Thoracic aorta (tissue), 2 donors: ENCODE measurements around the gene NSD1. TPM values are rescaled to one million over a fixed set of nuclear protein-coding genes. Genes with fewer than 3 reads are reported as not detected.

ENCODE experiments used
- ATAC-seq: fragments of 150-250 bp; one replicate; pipeline ENCODE4 v1.8.0; 2017; ENCODE audit warnings: low read depth; ENCODE audit not compliant: insufficient number of reproducible peaks, low FRiP score
- DNase-seq: peaks from one replicate; pipeline ENCODE4 v3.0.0-alpha.2; 2020; ENCODE audit warnings: low spot score
- H3K27ac ChIP-seq, 2 donors: fragments of 200-600 bp; sonication (generic); 1 replicate in 1 of 2; 2 replicates in 1 of 2; pipeline ENCODE4 v1.5.1; 2016; ENCODE audit warnings: mild to moderate bottlenecking in 2 of 2, moderate library complexity in 2 of 2
- H3K27me3 ChIP-seq: fragments of 200-600 bp; sonication (generic); replicated peaks from 2 replicates; pipeline ENCODE4 v1.6.0; 2016; ENCODE audit warnings: mild to moderate bottlenecking; ENCODE audit not compliant: insufficient read depth
- H3K36me3 ChIP-seq: fragments of 200-600 bp; sonication (generic); one replicate; pipeline ENCODE4 v1.5.1; 2016
- H3K4me1 ChIP-seq, 2 donors: fragments of 200-600 bp; sonication (generic); 1 replicate in 1 of 2; 2 replicates in 1 of 2; pipeline versions ENCODE4 v1.5.1 to v1.6.0; 2016; ENCODE audit warnings: low read depth in 2 of 2, mild to moderate bottlenecking in 1 of 2; ENCODE audit not compliant: control insufficient read depth in 1 of 2
- H3K4me3 ChIP-seq: fragments of 200-600 bp; sonication (generic); 2 replicates; pipeline ENCODE4 v1.5.1; 2016; ENCODE audit warnings: mild to moderate bottlenecking
- H3K9me3 ChIP-seq: fragments of 200-600 bp; sonication (generic); 2 replicates; pipeline ENCODE4 v1.5.1; 2016
- CTCF ChIP-seq: fragments of 200-600 bp; sonication (generic); IDR thresholded peaks from one replicate; pipeline ENCODE4 v1.5.1; 2019; ENCODE audit warnings: antibody characterized with exemption
- total RNA-seq, 2 donors: library from RNA; depleted of rRNA; stranded (reverse); fragments of >200 nt; gene quantifications; one replicate each; pipeline versions ENCODE4 v1.1.0 to v1.2.3, GENCODE V29; 2016

The NSD1 gene
- total RNA-seq, 2 donors from 2014 or later = 26.1 to 70.5 TPM

- H3K27me3 ChIP-seq = no peaks in the 10 kb centered on the region
- TF ChIP-seq CTCF = no peak
- H3K9me3 ChIP-seq = no peaks in the 10 kb centered on the region
- H3K4me1 ChIP-seq = peaks cover 10 to 21% of the 10 kb centered on the region in 2 donors
- H3K36me3 ChIP-seq = peaks cover 11% of the 10 kb centered on the region
- ATAC-seq = no peak
- DNase-seq = no peak
- H3K4me3 ChIP-seq = no peak overlapping the region
- H3K27ac ChIP-seq = no peak overlapping the region
These were observed 100.2 kb downstream of the NSD1 start for GRCh38 chr5:177233802-177234201.

- no peak for ATAC-seq
These were observed 101.3 kb downstream of the NSD1 start for GRCh38 chr5:177234841-177235240.

GRCh38 chr5:177241768-177242167, 108.2 kb downstream of the NSD1 start:
- no peak overlapping the region for H3K4me3 ChIP-seq
- no peak for TF ChIP-seq CTCF

More at GRCh38 chr5:177234841-177235240, 101.3 kb downstream of the NSD1 start:
- peaks cover 10 to 21% of the 10 kb centered on the region in 2 donors for H3K4me1 ChIP-seq
- no peak overlapping the region for H3K27ac ChIP-seq
- TF ChIP-seq CTCF = no peak
- no peaks in the 10 kb centered on the region for H3K27me3 ChIP-seq
- no peaks in the 10 kb centered on the region for H3K9me3 ChIP-seq
- no peak for DNase-seq
- no peak overlapping the region for H3K4me3 ChIP-seq
- peaks cover 11% of the 10 kb centered on the region for H3K36me3 ChIP-seq

GRCh38 chr5:177242304-177242703, 108.7 kb downstream of the NSD1 start:
- no peaks in the 10 kb centered on the region for H3K9me3 ChIP-seq
- H3K4me1 ChIP-seq = no peaks in the 10 kb centered on the region
- ATAC-seq = no peak
- no peaks in the 10 kb centered on the region for H3K27me3 ChIP-seq
- H3K27ac ChIP-seq = no peak overlapping the region
- H3K4me3 ChIP-seq = no peak overlapping the region
- peaks cover 32% of the 10 kb centered on the region for H3K36me3 ChIP-seq
- no peak for TF ChIP-seq CTCF
- DNase-seq = no peak

More at GRCh38 chr5:177241768-177242167, 108.2 kb downstream of the NSD1 start:
- Histone ChIP-seq H3K27me3 (no peaks in the 10 kb centered on the region), H3K36me3 (peaks cover 27% of the 10 kb centered on the region), H3K27ac (no peak overlapping the region), H3K4me1 (no peaks in the 10 kb centered on the region), H3K9me3 (no peaks in the 10 kb centered on the region)
- DNase-seq (no peak), ATAC-seq (no peak)

GRCh38 chr5:177249761-177250537, 116.4 kb downstream of the NSD1 start:
- no peak overlapping the region for H3K4me3 ChIP-seq
- peaks cover 44% of the 10 kb centered on the region for H3K36me3 ChIP-seq
- TF ChIP-seq CTCF = no peak
- H3K4me1 ChIP-seq = no peaks in the 10 kb centered on the region
- no peaks in the 10 kb centered on the region for H3K9me3 ChIP-seq
- H3K27me3 ChIP-seq = no peaks in the 10 kb centered on the region
- DNase-seq = no peak
- ATAC-seq = no peak
- H3K27ac ChIP-seq = no peak overlapping the region
